Neural cell (in vitro differentiated cells): ENCODE results near the gene NHEJ1.

Experiments used
- CTCF ChIP-seq: fragments of 450-650 bp; IDR thresholded peaks from 2 replicates; pipeline ENCODE4 v1.5.1; 2014; ENCODE audit warnings: antibody characterized with exemption, mild to moderate bottlenecking, moderate library complexity; ENCODE audit not compliant: poor library complexity, severe bottlenecking
- EP300 ChIP-seq: fragments of 450-650 bp; conservative IDR thresholded peaks from 2 replicates; pipeline ENCODE4 v1.6.1; 2014; ENCODE audit warnings: antibody characterized with exemption, mild to moderate bottlenecking, moderate library complexity; ENCODE audit not compliant: poor library complexity, severe bottlenecking
- EZH2 ChIP-seq: fragments of 200-600, 300-800 bp; shearing (Covaris generic), sonication (generic); IDR thresholded peaks from 2 replicates; pipeline ENCODE4 v1.6.1; 2014; ENCODE audit warnings: antibody characterized with exemption, low read length, borderline replicate concordance, mild to moderate bottlenecking; ENCODE audit not compliant: insufficient read depth, poor library complexity, severe bottlenecking
- POLR2AphosphoS5 ChIP-seq: IDR thresholded peaks from 2 replicates; pipeline ENCODE4 v1.6.1; 2012
- REST ChIP-seq: IDR thresholded peaks from 2 replicates; pipeline ENCODE4 v1.6.1; 2012; ENCODE audit warnings: borderline replicate concordance
- SMC3 ChIP-seq: fragments of 450-650 bp; conservative IDR thresholded peaks from 2 replicates; pipeline ENCODE4 v1.6.1; 2014; ENCODE audit warnings: antibody characterized with exemption, mild to moderate bottlenecking, moderate library complexity; ENCODE audit not compliant: poor library complexity

- TF ChIP-seq POLR2AphosphoS5 (no peak), EZH2 (no peak), REST (no peak), CTCF (no peak), SMC3 (no peak), EP300 (no peak)
Observed at GRCh38 chr2:219157396-219157795, 3.2 kb downstream of the NHEJ1 start.
